ENCODE measurements around the gene P2RY2.

Gene P2RY2

GRCh38 chr11:73246303-73246702 lies 28.2 kb downstream of the P2RY2 start:
- DNase-seq: no peak

- no peak for DNase-seq
Measured at GRCh38 chr11:73248526-73249185, 30.6 kb downstream of the P2RY2 start.

GRCh38 chr11:73249304-73249703 lies 31.2 kb downstream of the P2RY2 start:
- no peak for DNase-seq

- no peak for DNase-seq
Measured at GRCh38 chr11:73249853-73250783, 32.0 kb downstream of the P2RY2 start.

- no peak for DNase-seq
Measured at GRCh38 chr11:73252577-73253191, 34.6 kb downstream of the P2RY2 start.

- DNase-seq: peak; percentile 68
Measured at GRCh38 chr11:73257342-73258103, 39.4 kb downstream of the P2RY2 start.

- DNase-seq: no peak
Measured at GRCh38 chr11:73258104-73259035, 40.3 kb downstream of the P2RY2 start.

GRCh38 chr11:73259406-73260126 lies 41.5 kb downstream of the P2RY2 start:
- no peak for DNase-seq

- no peak for DNase-seq
Measured at GRCh38 chr11:73260127-73260457, 42.0 kb downstream of the P2RY2 start.

GRCh38 chr11:73262851-73263495 lies 44.9 kb downstream of the P2RY2 start:
- no peak for DNase-seq

GRCh38 chr11:73263640-73264039 lies 45.6 kb downstream of the P2RY2 start:
- DNase-seq: no peak

GRCh38 chr11:73265278-73265810 lies 47.3 kb downstream of the P2RY2 start:
- no peak for DNase-seq

GRCh38 chr11:73265853-73266645 lies 48.0 kb downstream of the P2RY2 start:
- DNase-seq: no peak

GRCh38 chr11:73266646-73267020 lies 48.6 kb downstream of the P2RY2 start:
- no peak for DNase-seq

- DNase-seq: no peak
Measured at GRCh38 chr11:73267122-73267846, 49.2 kb downstream of the P2RY2 start.

GRCh38 chr11:73267906-73268540 lies 49.9 kb downstream of the P2RY2 start:
- no peak for DNase-seq

GRCh38 chr11:73268671-73269271 lies 50.7 kb downstream of the P2RY2 start:
- DNase-seq: no peak

- DNase-seq: no peak
Measured at GRCh38 chr11:73269459-73270015, 51.5 kb downstream of the P2RY2 start.

Measured in 8988T (cell line).